ENCODE results near the gene GSDMA. TPM values are rescaled to one million over a fixed set of nuclear protein-coding genes. Genes with fewer than 3 reads are reported as not detected.

Gene GSDMA
- total RNA-seq, 1 experiment from 2014 or later: 0.55 TPM

GRCh38 chr17:39969375-39969774 is 6.6 kb downstream of the GSDMA start:
- ChIA-PET POLR2A (ENCODE audit: unreplicated experiment) (no interaction called here), CTCF (no interaction called here)
- intact Hi-C loops (cut with micrococcal nuclease; ENCODE audit: unreplicated experiment): no loop called here
- H3K9me2 ChIP-seq (ENCODE audit: insufficient read depth): no peaks in the 10 kb centered on the region
- H2AFZ ChIP-seq: no peak overlapping the region
- H3K4me2 ChIP-seq: no peak overlapping the region
- H4K20me1 ChIP-seq (ENCODE audit: insufficient read depth): no peaks in the 10 kb centered on the region
- H3K27ac ChIP-seq: no peak overlapping the region
- TF ChIP-seq EZH2 (IDR thresholded peaks at IDR 0.05; ENCODE audit: low read depth) (no peak), CTCF (conservative IDR thresholded peaks at IDR 0.05) (no peak)
- H3K4me3 ChIP-seq: no peak overlapping the region
- BruUV-seq (replicated peaks): no TSS peak
- DNase-seq: no peak
- no peaks in the 10 kb centered on the region for H3K36me3 ChIP-seq (ENCODE audit: low read depth)
- H3K9me3 ChIP-seq (ENCODE audit: insufficient read depth, low read depth): no peaks in the 10 kb centered on the region
- H3F3A ChIP-seq (ENCODE audit: insufficient read depth, low read depth): peaks cover 4% of the 10 kb centered on the region; the same call in 1 of the 2 replicates
- H3K79me2 ChIP-seq (ENCODE audit: low read depth): no peaks in the 10 kb centered on the region
- 0 out of 2 replicates have a peak, but pooled peaks cover 8% of the 10 kb centered on the region for H3K27me3 ChIP-seq (ENCODE audit: insufficient read depth, low read depth)
- no peaks in the 10 kb centered on the region for H3K4me1 ChIP-seq (replicated peaks; ENCODE audit: insufficient read depth)

- TF ChIP-seq EZH2 (IDR thresholded peaks at IDR 0.05; ENCODE audit: low read depth): no peak
- TF ChIP-seq CTCF (conservative IDR thresholded peaks at IDR 0.05): no peak
- Histone ChIP-seq H3K27me3 (ENCODE audit: insufficient read depth, low read depth) (0 out of 2 replicates have a peak, but pooled peaks cover 8% of the 10 kb centered on the region), H3K4me3 (no peak overlapping the region), H3K27ac (no peak overlapping the region), H3K9me3 (ENCODE audit: insufficient read depth, low read depth) (no peaks in the 10 kb centered on the region), H4K20me1 (ENCODE audit: insufficient read depth) (no peaks in the 10 kb centered on the region), H3K36me3 (ENCODE audit: low read depth) (no peaks in the 10 kb centered on the region), H2AFZ (no peak overlapping the region), H3K79me2 (ENCODE audit: low read depth) (no peaks in the 10 kb centered on the region), H3F3A (ENCODE audit: insufficient read depth, low read depth) (no peaks in the 10 kb centered on the region), H3K4me2 (no peak overlapping the region), H3K9me2 (ENCODE audit: insufficient read depth) (no peaks in the 10 kb centered on the region), H3K4me1 (replicated peaks; ENCODE audit: insufficient read depth) (no peaks in the 10 kb centered on the region)
- POLR2A ChIA-PET (ENCODE audit: unreplicated experiment): no interaction called here
- CTCF ChIA-PET: no interaction called here
- intact Hi-C loops (cut with micrococcal nuclease; ENCODE audit: unreplicated experiment): no loop called here
- DNase-seq: no peak
- no TSS peak for BruUV-seq (replicated peaks)
Observed at GRCh38 chr17:39970157-39970692, 7.4 kb downstream of the GSDMA start.

GRCh38 chr17:39971076-39971603 is 8.3 kb downstream of the GSDMA start:
- H3K27ac ChIP-seq: no peak overlapping the region
- DNase-seq: no peak
- H3K4me2 ChIP-seq: no peak overlapping the region
- no TSS peak for BruUV-seq (replicated peaks)
- TF ChIP-seq EZH2 (IDR thresholded peaks at IDR 0.05; ENCODE audit: low read depth) (no peak), CTCF (conservative IDR thresholded peaks at IDR 0.05) (no peak)
- H3K27me3 ChIP-seq (ENCODE audit: insufficient read depth, low read depth): 0 out of 2 replicates have a peak, but pooled peaks cover 8% of the 10 kb centered on the region
- no peaks in the 10 kb centered on the region for H3K79me2 ChIP-seq (ENCODE audit: low read depth)
- ChIA-PET POLR2A (ENCODE audit: unreplicated experiment) (no interaction called here), CTCF (no interaction called here)
- no peaks in the 10 kb centered on the region for H3K9me2 ChIP-seq (ENCODE audit: insufficient read depth)
- no peaks in the 10 kb centered on the region for H3K36me3 ChIP-seq (ENCODE audit: low read depth)
- H2AFZ ChIP-seq: no peak overlapping the region
- no peaks in the 10 kb centered on the region for H3K4me1 ChIP-seq (replicated peaks; ENCODE audit: insufficient read depth)
- intact Hi-C loops (cut with micrococcal nuclease; ENCODE audit: unreplicated experiment): no loop called here
- no peaks in the 10 kb centered on the region for H3K9me3 ChIP-seq (ENCODE audit: insufficient read depth, low read depth)
- no peaks in the 10 kb centered on the region for H3F3A ChIP-seq (ENCODE audit: insufficient read depth, low read depth)
- no peaks in the 10 kb centered on the region for H4K20me1 ChIP-seq (ENCODE audit: insufficient read depth)
- H3K4me3 ChIP-seq: no peak overlapping the region

Measured in PC-9 (cell line).